D721Med (cell line): ENCODE measurements around the gene ZMIZ1.

Experiments
- DNase-seq: peaks from one replicate; pipeline ENCODE4 v3.0.0; 2011; ENCODE audit warnings: low spot score; ENCODE audit not compliant: insufficient read length
- FAIRE-seq: peaks from 2 replicates; lab custom pipeline; 2011; peaks lifted over from hg19 to GRCh38; lab: Jason Lieb, UNC
- TF ChIP-seq, protein P1 (sequence below): IDR thresholded peaks from 2 replicates; pipeline ENCODE4 v1.5.1; 2012; ENCODE audit warnings: mild to moderate bottlenecking, control low read depth; ENCODE audit not compliant: insufficient read depth; ENCODE audit errors: missing control alignments

ZMIZ1 gene

DNA sequence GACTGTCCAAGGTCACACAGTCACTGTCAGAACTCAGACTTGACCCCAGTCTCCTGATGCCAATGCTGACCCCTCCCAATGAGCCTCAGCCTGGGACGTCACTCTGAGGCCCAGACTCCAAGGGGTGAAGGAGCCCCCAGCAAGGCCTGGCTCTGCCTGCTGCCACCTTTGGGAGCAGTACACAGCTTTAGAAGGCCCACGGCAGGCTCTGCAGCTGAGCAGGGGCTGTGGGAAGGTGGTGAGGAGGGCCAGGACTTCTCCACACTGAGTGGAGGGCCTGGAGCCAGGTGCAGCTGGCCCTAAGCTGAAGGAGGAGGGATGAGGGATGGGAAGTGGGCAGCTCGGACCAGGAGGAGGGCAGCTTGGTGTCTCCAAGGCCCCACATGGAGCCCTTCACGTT lies 23.9 kb upstream of the ZMIZ1 start:
- TF ChIP-seq, protein P1, sequence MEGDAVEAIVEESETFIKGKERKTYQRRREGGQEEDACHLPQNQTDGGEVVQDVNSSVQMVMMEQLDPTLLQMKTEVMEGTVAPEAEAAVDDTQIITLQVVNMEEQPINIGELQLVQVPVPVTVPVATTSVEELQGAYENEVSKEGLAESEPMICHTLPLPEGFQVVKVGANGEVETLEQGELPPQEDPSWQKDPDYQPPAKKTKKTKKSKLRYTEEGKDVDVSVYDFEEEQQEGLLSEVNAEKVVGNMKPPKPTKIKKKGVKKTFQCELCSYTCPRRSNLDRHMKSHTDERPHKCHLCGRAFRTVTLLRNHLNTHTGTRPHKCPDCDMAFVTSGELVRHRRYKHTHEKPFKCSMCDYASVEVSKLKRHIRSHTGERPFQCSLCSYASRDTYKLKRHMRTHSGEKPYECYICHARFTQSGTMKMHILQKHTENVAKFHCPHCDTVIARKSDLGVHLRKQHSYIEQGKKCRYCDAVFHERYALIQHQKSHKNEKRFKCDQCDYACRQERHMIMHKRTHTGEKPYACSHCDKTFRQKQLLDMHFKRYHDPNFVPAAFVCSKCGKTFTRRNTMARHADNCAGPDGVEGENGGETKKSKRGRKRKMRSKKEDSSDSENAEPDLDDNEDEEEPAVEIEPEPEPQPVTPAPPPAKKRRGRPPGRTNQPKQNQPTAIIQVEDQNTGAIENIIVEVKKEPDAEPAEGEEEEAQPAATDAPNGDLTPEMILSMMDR = no peak
- FAIRE-seq = no peak
- no peak for DNase-seq

DNA sequence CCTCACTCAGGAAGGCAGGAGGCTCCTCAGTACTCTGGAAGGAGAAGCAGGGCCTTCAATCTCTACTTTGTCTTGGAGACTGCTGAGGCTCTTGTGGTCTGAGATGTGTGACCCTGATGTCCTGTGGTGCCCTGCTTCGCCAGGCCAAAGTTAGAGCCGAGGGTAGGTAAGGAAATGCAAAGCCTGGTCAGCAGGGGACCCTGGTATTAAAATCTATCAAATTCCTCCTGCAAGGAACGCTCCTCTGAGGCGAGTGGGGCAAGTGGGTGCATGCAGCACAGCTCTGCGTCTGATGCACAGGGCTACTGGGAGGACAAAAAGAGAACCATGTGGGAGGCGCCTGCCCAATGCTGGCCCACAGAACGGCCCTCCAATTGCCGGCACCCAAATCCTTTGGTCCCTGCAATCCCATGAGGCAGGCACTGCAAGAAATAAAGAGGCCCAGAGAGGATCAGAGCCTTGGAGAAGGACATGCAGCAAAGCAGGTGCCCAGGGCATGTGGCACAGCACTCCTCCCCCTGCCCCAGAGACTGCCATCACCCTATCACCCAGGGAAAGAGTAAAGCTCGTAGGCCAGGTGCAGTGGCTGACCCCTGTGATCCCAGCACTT lies 23.1 kb upstream of the ZMIZ1 start:
- DNase-seq (no peak), FAIRE-seq (no peak)
- TF ChIP-seq, protein P1 = no peak

DNA sequence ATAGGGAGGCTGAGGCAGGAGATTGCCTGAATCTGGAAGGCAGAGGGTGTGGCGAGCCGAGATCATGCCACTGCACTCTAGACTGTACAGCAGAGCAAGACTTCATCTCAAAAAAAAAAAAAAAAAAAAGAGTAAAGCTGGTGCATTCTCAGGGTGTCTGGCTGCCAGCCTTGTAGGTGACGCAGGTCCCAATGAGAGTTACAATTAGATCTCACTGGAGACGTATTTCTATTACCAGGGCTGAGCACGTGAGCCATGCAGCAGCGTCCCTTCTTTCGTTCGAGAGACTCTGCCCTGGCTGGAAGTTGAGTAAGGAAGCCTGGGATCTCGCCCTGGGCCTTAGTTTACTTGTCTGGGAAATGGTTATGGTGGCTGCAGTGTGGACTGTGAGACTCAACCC lies 22.4 kb upstream of the ZMIZ1 start:
- TF ChIP-seq, protein P1 = no peak
- FAIRE-seq = no peak

DNA sequence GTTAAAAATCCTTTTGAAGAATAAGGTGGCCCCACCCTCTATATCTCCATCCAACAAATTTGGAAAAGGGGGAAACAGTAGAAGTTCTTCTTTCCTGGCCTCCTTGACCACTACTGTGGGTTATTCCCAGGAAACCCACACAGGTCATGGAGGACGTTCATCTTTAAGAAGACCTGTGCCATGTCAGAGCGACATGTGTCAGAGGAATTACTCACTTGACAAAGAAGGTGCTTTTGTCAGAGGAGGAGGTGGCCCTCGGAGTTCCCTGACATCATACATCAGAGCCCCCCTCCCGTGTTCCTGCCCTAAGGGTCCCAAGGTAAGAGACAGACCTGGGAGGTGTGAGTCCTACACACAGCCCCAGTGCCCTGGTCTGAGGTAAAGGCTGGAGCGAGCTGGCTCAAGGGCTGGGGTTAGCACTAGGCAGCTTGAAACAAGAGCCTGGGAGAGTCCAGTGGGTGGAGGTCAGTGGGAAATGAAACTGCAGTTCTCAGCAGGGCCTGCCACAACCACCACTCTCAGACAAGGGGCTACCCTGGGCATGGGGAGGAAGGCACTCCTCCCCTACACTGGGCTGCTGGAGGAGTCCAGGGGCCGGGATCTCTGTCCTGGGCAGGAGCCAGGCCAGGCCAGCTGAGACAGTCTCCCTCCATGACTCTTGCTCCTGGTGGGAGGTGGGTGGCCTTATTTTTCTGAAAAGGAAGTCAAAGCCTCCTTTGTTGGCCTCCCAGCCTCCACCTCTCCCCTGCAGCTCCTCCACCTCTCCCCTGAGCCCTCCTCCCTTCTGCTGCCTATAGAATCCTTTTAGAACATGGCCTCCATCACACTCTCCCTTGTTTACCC lies 21.8 kb upstream of the ZMIZ1 start:
- FAIRE-seq = no peak
- TF ChIP-seq, protein P1 = no peak
- DNase-seq = no peak

More for the DNA sequence above, 22.4 kb upstream of the ZMIZ1 start:
- DNase-seq = no peak

DNA sequence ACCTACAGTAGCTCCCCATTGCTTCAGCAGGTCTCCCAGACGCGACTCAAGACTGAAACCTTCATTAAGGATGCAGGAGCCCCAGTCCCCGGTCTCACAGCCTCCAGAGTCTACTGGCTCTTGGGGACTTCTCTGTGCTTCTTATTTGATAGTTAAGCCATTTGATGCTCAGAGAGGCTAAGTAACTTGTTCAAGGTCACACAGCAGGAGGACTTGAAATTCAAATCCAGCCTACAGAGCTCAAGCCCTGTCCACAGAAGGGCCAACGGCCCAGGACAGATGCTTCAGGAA lies 21.2 kb upstream of the ZMIZ1 start:
- no peak for DNase-seq
- no peak for FAIRE-seq
- TF ChIP-seq, protein P1 = no peak

DNA sequence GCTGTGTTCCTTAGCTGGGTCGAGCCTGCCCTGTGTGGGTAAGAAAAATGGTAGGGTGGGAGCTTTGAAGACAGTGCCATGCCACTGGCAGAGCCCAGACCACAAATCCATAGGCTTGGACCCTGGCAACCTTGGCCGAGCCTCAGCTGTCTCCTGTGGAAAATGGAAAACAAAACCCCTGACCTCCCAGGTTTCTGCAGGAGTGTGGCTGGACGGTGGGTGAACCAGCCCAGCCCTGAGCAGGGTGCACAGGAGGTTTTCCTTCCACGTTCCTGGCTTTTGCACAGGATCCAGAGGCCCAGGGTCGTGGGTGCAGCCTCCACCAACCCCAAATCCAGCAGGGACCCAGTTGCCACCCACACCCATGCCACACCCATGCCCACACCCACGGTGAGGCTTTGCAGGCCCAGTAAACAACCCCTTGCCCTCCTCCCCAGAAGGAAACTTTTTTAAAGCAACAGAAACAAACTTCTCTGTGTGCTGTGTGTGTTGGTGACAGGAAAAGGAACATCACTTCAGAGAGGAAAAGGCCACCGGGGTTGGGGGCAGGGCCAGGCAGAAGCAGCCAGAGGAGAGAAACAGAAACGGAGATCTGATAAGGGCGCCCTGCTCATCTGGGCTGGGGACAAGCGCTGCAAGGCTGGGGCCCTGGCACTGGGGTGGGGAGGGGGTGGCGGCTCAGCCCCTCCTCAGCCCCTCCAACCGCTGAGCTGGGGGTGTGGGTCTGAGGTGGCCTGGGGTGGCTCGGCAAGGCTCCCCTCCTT lies 20.7 kb upstream of the ZMIZ1 start:
- FAIRE-seq (no peak), DNase-seq (no peak)
- TF ChIP-seq, protein P1 = no peak
